Mammary epithelial cell (primary cell): ENCODE data around the gene S100A8.

Source experiments
- EZH2 ChIP-seq: IDR thresholded peaks from 2 replicates; pipeline ENCODE4 v1.6.1; 2012; ENCODE audit warnings: low read length, inconsistent platforms, borderline replicate concordance
- TF ChIP-seq, protein P1 (sequence below), 2 donors: IDR thresholded peaks in 1 of 2; conservative IDR thresholded peaks in 1 of 2; 2 replicates each; pipeline ENCODE4 v1.5.1; 2011 to 2012; ENCODE audit warnings: inconsistent platforms in 2 of 2, low read length in 2 of 2, mild to moderate bottlenecking in 2 of 2, control low read depth in 1 of 2, low read depth in 1 of 2; ENCODE audit not compliant: insufficient read depth in 1 of 2; ENCODE audit errors: extremely low read depth in 1 of 2

- TF ChIP-seq, protein P1, sequence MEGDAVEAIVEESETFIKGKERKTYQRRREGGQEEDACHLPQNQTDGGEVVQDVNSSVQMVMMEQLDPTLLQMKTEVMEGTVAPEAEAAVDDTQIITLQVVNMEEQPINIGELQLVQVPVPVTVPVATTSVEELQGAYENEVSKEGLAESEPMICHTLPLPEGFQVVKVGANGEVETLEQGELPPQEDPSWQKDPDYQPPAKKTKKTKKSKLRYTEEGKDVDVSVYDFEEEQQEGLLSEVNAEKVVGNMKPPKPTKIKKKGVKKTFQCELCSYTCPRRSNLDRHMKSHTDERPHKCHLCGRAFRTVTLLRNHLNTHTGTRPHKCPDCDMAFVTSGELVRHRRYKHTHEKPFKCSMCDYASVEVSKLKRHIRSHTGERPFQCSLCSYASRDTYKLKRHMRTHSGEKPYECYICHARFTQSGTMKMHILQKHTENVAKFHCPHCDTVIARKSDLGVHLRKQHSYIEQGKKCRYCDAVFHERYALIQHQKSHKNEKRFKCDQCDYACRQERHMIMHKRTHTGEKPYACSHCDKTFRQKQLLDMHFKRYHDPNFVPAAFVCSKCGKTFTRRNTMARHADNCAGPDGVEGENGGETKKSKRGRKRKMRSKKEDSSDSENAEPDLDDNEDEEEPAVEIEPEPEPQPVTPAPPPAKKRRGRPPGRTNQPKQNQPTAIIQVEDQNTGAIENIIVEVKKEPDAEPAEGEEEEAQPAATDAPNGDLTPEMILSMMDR (conservative IDR thresholded peaks at IDR 0.05 in 1 of 2, IDR thresholded peaks at IDR 0.05 in 1 of 2; ENCODE audit: extremely low read depth in 1 of 2, insufficient read depth in 1 of 2, low read depth in 1 of 2, low read length in 2 of 2): no peak
- TF ChIP-seq EZH2: no peak
Observed at GRCh38 chr1:153365696-153366095, 25.2 kb downstream of the S100A8 start.
